Mesendoderm (in vitro differentiated cells): ENCODE results near the gene HRG.
"Not testable (repeated sequence)": the region's sequence is repeated elsewhere in the genome, so short reads cannot be mapped to it uniquely, and the experiment has no call there.

Source experiments
- DNase-seq: peaks from one replicate; pipeline ENCODE4 v3.0.0; 2013
- H2AK5ac ChIP-seq: 2 replicates; pipeline ENCODE4 v1.6.1; 2013; ENCODE audit warnings: low read length, inconsistent platforms
- H2BK120ac ChIP-seq: 2 replicates; pipeline ENCODE4 v1.6.1; 2013; ENCODE audit warnings: low read depth, mild to moderate bottlenecking, low read length, moderate library complexity, mixed read lengths
- H2BK15ac ChIP-seq: replicated peaks from 2 replicates; pipeline ENCODE4 v1.6.1; 2013; ENCODE audit warnings: low read depth, mild to moderate bottlenecking, moderate library complexity
- H2BK5ac ChIP-seq: 2 replicates; pipeline ENCODE4 v1.6.1; 2013; ENCODE audit warnings: low read length, inconsistent platforms
- H3K18ac ChIP-seq: 2 replicates; pipeline ENCODE4 v1.6.1; 2013; ENCODE audit warnings: mild to moderate bottlenecking, low read length, mixed read lengths
- H3K23ac ChIP-seq: one replicate; pipeline ENCODE4 v1.6.1; 2013; ENCODE audit warnings: low read length
- H3K27ac ChIP-seq: 2 replicates; pipeline ENCODE4 v1.5.1; 2013; ENCODE audit warnings: low read depth, mild to moderate bottlenecking, inconsistent platforms, low read length, moderate library complexity
- H3K27me3 ChIP-seq: 2 replicates; pipeline ENCODE4 v1.6.1; 2013; ENCODE audit warnings: low read length, control low read depth, mild to moderate bottlenecking, inconsistent platforms; ENCODE audit not compliant: insufficient read depth, poor library complexity
- H3K36me3 ChIP-seq: 2 replicates; pipeline ENCODE4 v1.6.1; 2013; ENCODE audit warnings: low read length, inconsistent platforms; ENCODE audit not compliant: control insufficient read depth, insufficient read depth
- H3K4ac ChIP-seq: one replicate; pipeline ENCODE4 v1.6.1; 2013; ENCODE audit warnings: low read depth, mild to moderate bottlenecking, low read length, moderate library complexity
- H3K4me1 ChIP-seq: 2 replicates; pipeline ENCODE4 v1.6.1; 2013; ENCODE audit warnings: low read depth, low read length, inconsistent platforms; ENCODE audit not compliant: control insufficient read depth
- H3K4me2 ChIP-seq: 2 replicates; pipeline ENCODE4 v1.6.1; 2013; ENCODE audit warnings: low read length
- H3K4me3 ChIP-seq: 2 replicates; pipeline ENCODE4 v1.5.1; 2013; ENCODE audit warnings: mild to moderate bottlenecking, low read length
- H3K56ac ChIP-seq: one replicate; pipeline ENCODE4 v1.6.1; 2013; ENCODE audit warnings: low read length
- H3K79me1 ChIP-seq: 2 replicates; pipeline ENCODE4 v1.6.1; 2013; ENCODE audit warnings: low read length, inconsistent platforms
- H3K79me2 ChIP-seq: 2 replicates; pipeline ENCODE4 v1.6.1; 2013; ENCODE audit warnings: mild to moderate bottlenecking, low read length; ENCODE audit not compliant: control insufficient read depth, insufficient read depth
- H3K9ac ChIP-seq: 2 replicates; pipeline ENCODE4 v1.6.1; 2013; ENCODE audit warnings: low read length, inconsistent platforms
- H4K5ac ChIP-seq: one replicate; pipeline ENCODE4 v1.6.1; 2013; ENCODE audit warnings: low read length
- H4K8ac ChIP-seq: one replicate; pipeline ENCODE4 v1.6.1; 2013; ENCODE audit warnings: low read depth, mild to moderate bottlenecking, control low read depth, low read length, moderate library complexity
- WGBS: extraction: QIAGEN DNeasy Blood & Tissue Kit; methylation state at CpG from one replicate; pipeline ENCODE4 v1.1.7; 2013; ENCODE audit warnings: low lambda C conversion rate, missing lambda C conversion rate; ENCODE audit not compliant: insufficient coverage; ENCODE audit errors: extremely low coverage; 5-methylcytosine and 5-hydroxymethylcytosine counted together

HRG gene

DNA sequence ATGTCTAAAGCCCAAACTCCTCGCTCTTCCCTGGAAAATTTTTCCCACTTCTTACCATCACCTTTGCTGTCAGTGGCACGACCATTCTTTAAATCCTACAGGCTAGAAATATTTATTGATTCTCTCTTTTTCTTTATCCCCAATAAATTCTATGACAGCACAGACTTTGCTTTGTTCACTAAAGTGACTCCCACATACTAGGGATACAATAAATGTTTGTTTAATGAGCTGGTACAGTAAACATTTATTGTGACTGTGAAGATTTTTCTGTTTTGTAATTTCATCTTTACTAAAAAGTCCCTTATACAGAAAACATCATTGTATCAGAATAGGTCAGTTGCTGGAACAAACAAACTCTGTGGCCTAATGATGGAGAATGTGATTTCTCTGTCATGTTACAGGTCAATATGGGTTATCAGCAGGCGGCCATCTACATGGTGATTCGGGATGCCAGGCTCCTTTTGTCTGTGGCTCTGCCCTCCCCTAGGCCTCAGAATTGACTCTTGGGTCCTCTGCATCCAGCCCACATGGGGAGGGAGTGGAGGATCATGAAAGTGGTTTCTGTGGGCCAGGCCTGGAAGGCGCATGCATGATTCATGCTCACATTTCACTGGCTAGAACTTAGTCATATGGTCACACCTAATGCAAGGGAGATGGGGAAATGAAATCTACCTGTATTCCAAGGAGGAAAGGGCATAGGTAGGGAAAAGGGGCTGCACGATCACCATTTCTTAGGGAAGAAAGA lies 28.6 kb downstream of the HRG start:
- no peaks in the 10 kb centered on the region for H3K36me3 ChIP-seq
- H2BK5ac ChIP-seq = no peak overlapping the region
- H3K79me2 ChIP-seq = no peaks in the 10 kb centered on the region
- no peak overlapping the region for H3K18ac ChIP-seq
- no peaks in the 10 kb centered on the region for H3K27me3 ChIP-seq
- no peak overlapping the region for H4K5ac ChIP-seq
- H3K23ac ChIP-seq = no peak overlapping the region
- no peak for DNase-seq
- H3K4ac ChIP-seq = no peak overlapping the region
- no peak overlapping the region for H2BK15ac ChIP-seq
- no peak overlapping the region for H4K8ac ChIP-seq
- WGBS = no CpG with 5 or more reads among the region's 6 CpGs
- no peaks in the 10 kb centered on the region for H3K4me1 ChIP-seq
- H2BK120ac ChIP-seq = no peak overlapping the region
- H2AK5ac ChIP-seq = no peak overlapping the region
- H3K27ac ChIP-seq = no peak overlapping the region
- no peak overlapping the region for H3K9ac ChIP-seq
- H3K79me1 ChIP-seq = no peaks in the 10 kb centered on the region
- H3K4me3 ChIP-seq = no peak overlapping the region
- H3K56ac ChIP-seq = no peak overlapping the region
- H3K4me2 ChIP-seq = no peak overlapping the region

DNA sequence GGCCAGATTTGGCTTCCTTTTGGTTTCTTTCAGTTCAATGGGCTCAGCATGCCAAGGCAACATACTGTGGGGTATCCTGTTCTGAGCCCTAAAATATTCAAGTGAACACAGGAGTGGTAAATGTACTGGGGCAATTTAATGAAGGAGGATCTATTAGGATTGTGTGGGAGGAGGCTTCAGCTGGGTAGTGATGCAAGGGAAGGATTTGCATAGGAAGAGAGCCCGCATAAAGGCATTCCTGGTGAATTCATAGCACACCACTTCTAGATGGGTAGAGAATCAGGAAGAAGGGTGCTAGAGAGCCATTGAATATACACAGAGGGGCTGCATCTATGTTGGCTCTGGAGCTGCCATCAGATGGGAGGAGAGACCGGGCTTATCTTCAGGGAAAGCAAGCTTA lies 30.7 kb downstream of the HRG start:
- no CpG with 5 or more reads among the region's 2 CpGs for WGBS
- H3K4me1 ChIP-seq = no peaks in the 10 kb centered on the region
- no peaks in the 10 kb centered on the region for H3K27me3 ChIP-seq
- no peak overlapping the region for H3K4me2 ChIP-seq
- DNase-seq = no peak
- H2BK120ac ChIP-seq = no peak overlapping the region
- no peak overlapping the region for H2BK15ac ChIP-seq
- H3K4me3 ChIP-seq = no peak overlapping the region
- no peaks in the 10 kb centered on the region for H3K36me3 ChIP-seq
- H3K9ac ChIP-seq = no peak overlapping the region
- H3K23ac ChIP-seq = no peak overlapping the region
- H3K56ac ChIP-seq = no peak overlapping the region
- H2AK5ac ChIP-seq = no peak overlapping the region
- H4K8ac ChIP-seq = no peak overlapping the region
- no peak overlapping the region for H2BK5ac ChIP-seq
- H3K18ac ChIP-seq = no peak overlapping the region
- no peak overlapping the region for H4K5ac ChIP-seq
- H3K79me1 ChIP-seq = no peaks in the 10 kb centered on the region
- H3K27ac ChIP-seq = no peak overlapping the region
- H3K79me2 ChIP-seq = no peaks in the 10 kb centered on the region
- no peak overlapping the region for H3K4ac ChIP-seq

DNA sequence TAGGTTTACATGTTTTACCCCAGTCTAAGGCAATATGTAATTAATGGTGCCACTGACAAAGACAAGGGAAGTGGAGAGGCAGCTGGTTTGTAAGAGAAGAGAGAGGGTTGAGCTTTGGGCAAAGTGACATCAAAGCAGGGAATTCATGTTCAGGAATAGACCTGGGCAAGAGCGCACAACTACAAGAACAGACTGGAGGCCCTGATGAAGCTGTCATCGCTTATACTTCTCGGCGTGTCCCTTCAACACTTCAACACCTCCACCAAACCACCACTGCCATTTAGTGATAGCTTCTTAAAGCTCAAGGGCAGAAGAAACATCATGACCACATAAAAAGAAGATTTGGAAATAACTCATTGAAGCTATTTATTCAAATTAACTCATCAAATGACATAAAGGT lies 31.7 kb downstream of the HRG start:
- no peak overlapping the region for H3K56ac ChIP-seq
- H3K79me2 ChIP-seq = no peaks in the 10 kb centered on the region
- no peak overlapping the region for H3K9ac ChIP-seq
- H3K18ac ChIP-seq = no peak overlapping the region
- H3K79me1 ChIP-seq = no peaks in the 10 kb centered on the region
- H2BK15ac ChIP-seq = no peak overlapping the region
- no peak overlapping the region for H2BK5ac ChIP-seq
- H3K4me2 ChIP-seq = no peak overlapping the region
- no peaks in the 10 kb centered on the region for H3K27me3 ChIP-seq
- H3K4ac ChIP-seq = no peak overlapping the region
- H3K4me3 ChIP-seq = no peak overlapping the region
- H3K36me3 ChIP-seq = no peaks in the 10 kb centered on the region
- DNase-seq = no peak
- no peak overlapping the region for H3K27ac ChIP-seq
- H2BK120ac ChIP-seq = no peak overlapping the region
- no peak overlapping the region for H3K23ac ChIP-seq
- H3K4me1 ChIP-seq = no peaks in the 10 kb centered on the region
- H4K5ac ChIP-seq = no peak overlapping the region
- WGBS = no CpG with 5 or more reads among the region's 4 CpGs
- H2AK5ac ChIP-seq = no peak overlapping the region
- no peak overlapping the region for H4K8ac ChIP-seq

DNA sequence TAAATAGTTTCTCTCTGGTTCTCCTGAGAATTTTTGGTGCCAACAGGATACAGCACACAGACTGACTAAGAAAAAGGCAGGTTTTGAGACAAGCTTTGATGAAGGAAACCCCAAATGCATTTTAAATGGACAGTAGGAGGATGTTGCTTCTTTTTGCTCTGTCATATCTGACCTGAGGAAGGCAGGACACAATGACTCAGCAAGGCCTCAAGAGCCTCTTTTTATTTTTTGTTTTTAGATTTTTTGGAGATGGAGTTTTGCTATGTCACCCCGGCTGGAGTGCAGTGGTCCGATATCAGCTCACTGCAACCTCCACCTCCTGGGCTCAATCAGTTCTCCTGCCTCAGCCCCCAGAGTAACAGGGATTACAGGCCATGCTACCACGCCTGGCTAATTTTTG lies 34.5 kb downstream of the HRG start:
- no peaks in the 10 kb centered on the region for H3K36me3 ChIP-seq
- H2BK15ac ChIP-seq = no peak overlapping the region
- DNase-seq = no peak
- H3K56ac ChIP-seq = no peak overlapping the region
- no peak overlapping the region for H3K9ac ChIP-seq
- no peak overlapping the region for H3K27ac ChIP-seq
- H3K4me1 ChIP-seq = no peaks in the 10 kb centered on the region
- H3K4me3 ChIP-seq = no peak overlapping the region
- H3K23ac ChIP-seq = no peak overlapping the region
- no peak overlapping the region for H3K4me2 ChIP-seq
- H4K8ac ChIP-seq = no peak overlapping the region
- no peak overlapping the region for H2BK5ac ChIP-seq
- no peak overlapping the region for H2AK5ac ChIP-seq
- no peak overlapping the region for H2BK120ac ChIP-seq
- H3K27me3 ChIP-seq = no peaks in the 10 kb centered on the region
- H3K4ac ChIP-seq = no peak overlapping the region
- no peaks in the 10 kb centered on the region for H3K79me1 ChIP-seq
- no peaks in the 10 kb centered on the region for H3K79me2 ChIP-seq
- no CpG with 5 or more reads among the region's 3 CpGs for WGBS
- no peak overlapping the region for H4K5ac ChIP-seq
- no peak overlapping the region for H3K18ac ChIP-seq

DNA sequence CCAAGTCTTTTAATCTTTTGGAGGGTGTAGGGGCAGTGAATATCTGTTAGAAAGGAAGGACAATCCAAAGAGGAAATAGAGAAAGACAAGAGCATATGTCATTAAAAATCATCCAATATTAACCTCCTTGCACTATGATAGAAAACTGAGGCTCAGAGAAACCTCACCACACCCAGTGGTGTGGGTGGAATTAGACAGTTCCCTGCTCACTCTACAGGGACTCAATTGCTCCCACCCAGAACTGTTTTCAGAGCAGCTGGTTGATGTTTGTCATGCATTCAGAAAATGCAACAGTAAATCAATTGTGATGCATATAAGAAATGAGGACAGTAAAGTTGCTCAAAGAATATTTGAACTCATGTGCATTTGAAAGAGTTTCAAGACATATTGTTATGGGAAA lies 36.6 kb downstream of the HRG start:
- not testable (repeated sequence) for H3K27ac ChIP-seq, H2AK5ac ChIP-seq, H3K4me3 ChIP-seq, H2BK15ac ChIP-seq, H3K9ac ChIP-seq, H3K79me1 ChIP-seq, H3K36me3 ChIP-seq, H3K23ac ChIP-seq, H2BK120ac ChIP-seq, H3K79me2 ChIP-seq, DNase-seq, H4K8ac ChIP-seq, H3K4ac ChIP-seq, H3K4me1 ChIP-seq, H3K18ac ChIP-seq, H4K5ac ChIP-seq, H3K27me3 ChIP-seq, H3K56ac ChIP-seq, H2BK5ac ChIP-seq, H3K4me2 ChIP-seq
